ENCODE measurements around the gene PHOX2A. TPM values are rescaled to one million over a fixed set of nuclear protein-coding genes. Genes with fewer than 3 reads are reported as not detected.

The PHOX2A gene
- total RNA-seq, 1 donor from 2014 or later: not detected

DNA sequence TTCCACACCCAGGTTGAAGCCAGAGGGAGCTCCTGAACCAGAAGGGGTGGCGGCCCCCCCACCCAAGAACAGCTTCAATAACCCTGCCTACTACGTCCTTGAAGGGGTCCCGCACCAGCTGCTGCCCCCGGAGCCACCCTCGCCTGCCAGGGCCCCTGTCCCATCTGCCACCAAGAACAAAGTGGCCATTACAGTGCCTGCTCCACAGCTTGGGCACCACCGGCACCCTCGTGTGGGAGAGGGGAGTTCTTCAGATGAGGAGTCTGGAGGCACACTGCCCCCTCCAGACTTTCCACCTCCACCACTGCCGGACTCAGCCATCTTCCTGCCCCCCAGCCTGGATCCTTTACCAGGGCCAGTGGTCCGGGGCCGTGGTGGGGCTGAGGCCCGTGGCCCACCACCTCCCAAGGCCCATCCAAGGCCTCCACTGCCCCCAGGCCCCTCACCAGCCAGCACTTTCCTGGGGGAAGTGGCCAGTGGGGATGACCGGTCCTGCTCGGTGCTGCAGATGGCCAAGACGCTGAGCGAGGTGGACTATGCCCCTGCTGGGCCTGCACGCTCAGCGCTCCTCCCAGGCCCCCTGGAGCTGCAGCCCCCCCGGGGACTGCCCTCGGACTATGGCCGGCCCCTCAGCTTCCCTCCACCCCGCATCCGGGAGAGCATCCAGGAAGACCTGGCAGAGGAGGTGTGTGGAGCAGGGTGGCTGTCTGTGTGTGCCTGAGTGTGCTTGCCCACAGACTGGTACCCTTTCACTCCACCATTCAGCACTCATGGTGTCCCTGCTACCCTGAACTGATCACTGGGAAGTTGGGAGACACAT lies 6.7 kb downstream of the PHOX2A start:
- Histone ChIP-seq H3K27me3 (ENCODE audit: insufficient read depth, low read length) (peaks cover 23% of the 10 kb centered on the region), H3K36me3 (ENCODE audit: insufficient read depth, low read length) (peaks cover 27% of the 10 kb centered on the region), H3K4me2 (ENCODE audit: low read length) (no peak overlapping the region), H4K20me1 (ENCODE audit: insufficient read depth, low read length) (peaks cover 74% of the 10 kb centered on the region), H3K4me3 (ENCODE audit: insufficient read depth, low read depth, low read length) (no peak overlapping the region), H3K79me2 (ENCODE audit: insufficient read depth, low read length) (peaks cover 5% of the 10 kb centered on the region), H3K9ac (ENCODE audit: low read length) (no peak overlapping the region), H2AFZ (ENCODE audit: low read depth, low read length) (no peak overlapping the region), H3K9me3 (ENCODE audit: insufficient read depth, low read depth, low read length) (no peaks in the 10 kb centered on the region), H3K27ac (ENCODE audit: low read depth, low read length) (no peak overlapping the region), H3K4me1 (ENCODE audit: insufficient read depth, low read length) (peaks cover 26% of the 10 kb centered on the region)
- no peak overlapping the region for H3K27ac Mint-ChIP-seq (ENCODE audit: unreplicated experiment)
- TF ChIP-seq EZH2 (IDR thresholded peaks at IDR 0.05; ENCODE audit: insufficient read depth, low read length): no peak
- TF ChIP-seq, protein P1, sequence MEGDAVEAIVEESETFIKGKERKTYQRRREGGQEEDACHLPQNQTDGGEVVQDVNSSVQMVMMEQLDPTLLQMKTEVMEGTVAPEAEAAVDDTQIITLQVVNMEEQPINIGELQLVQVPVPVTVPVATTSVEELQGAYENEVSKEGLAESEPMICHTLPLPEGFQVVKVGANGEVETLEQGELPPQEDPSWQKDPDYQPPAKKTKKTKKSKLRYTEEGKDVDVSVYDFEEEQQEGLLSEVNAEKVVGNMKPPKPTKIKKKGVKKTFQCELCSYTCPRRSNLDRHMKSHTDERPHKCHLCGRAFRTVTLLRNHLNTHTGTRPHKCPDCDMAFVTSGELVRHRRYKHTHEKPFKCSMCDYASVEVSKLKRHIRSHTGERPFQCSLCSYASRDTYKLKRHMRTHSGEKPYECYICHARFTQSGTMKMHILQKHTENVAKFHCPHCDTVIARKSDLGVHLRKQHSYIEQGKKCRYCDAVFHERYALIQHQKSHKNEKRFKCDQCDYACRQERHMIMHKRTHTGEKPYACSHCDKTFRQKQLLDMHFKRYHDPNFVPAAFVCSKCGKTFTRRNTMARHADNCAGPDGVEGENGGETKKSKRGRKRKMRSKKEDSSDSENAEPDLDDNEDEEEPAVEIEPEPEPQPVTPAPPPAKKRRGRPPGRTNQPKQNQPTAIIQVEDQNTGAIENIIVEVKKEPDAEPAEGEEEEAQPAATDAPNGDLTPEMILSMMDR (IDR thresholded peaks at IDR 0.05; ENCODE audit: insufficient read depth, low read depth, low read length): no peak
- H3K9me3 Mint-ChIP-seq (ENCODE audit: unreplicated experiment): peaks cover 5% of the 10 kb centered on the region
- no peak overlapping the region for H3K4me3 Mint-ChIP-seq (ENCODE audit: unreplicated experiment)
- no peak for FAIRE-seq
- peaks cover 21% of the 10 kb centered on the region for H3K27me3 Mint-ChIP-seq (ENCODE audit: low read depth, unreplicated experiment)
- peaks cover 13% of the 10 kb centered on the region for H3K4me1 Mint-ChIP-seq (ENCODE audit: low read depth, unreplicated experiment)
- no peak for DNase-seq (ENCODE audit: low read depth)
- H3K36me3 Mint-ChIP-seq (ENCODE audit: low read depth, unreplicated experiment): peaks cover 24% of the 10 kb centered on the region

DNA sequence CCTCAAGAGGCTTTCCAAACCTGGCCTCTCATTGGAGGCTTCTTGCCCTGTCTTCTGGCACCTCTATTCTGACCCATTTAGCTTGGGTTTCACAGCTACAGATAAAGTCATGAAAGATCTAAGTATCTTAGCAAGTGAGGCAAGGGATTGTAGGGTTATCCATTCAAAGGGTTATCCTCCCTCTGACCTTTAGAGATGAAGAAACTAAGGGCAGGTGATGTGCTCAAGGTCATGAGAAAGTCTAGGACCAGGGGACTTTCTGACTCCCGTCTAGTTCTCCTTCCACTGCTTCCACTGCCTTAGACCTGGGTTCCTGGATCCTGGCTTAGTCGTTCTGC lies 7.2 kb downstream of the PHOX2A start:
- H3K36me3 Mint-ChIP-seq (ENCODE audit: low read depth, unreplicated experiment): peaks cover 25% of the 10 kb centered on the region
- no peak overlapping the region for H2AFZ ChIP-seq (ENCODE audit: low read depth, low read length)
- peaks cover 31% of the 10 kb centered on the region for H3K36me3 ChIP-seq (ENCODE audit: insufficient read depth, low read length)
- H3K9me3 ChIP-seq (ENCODE audit: insufficient read depth, low read depth, low read length): no peaks in the 10 kb centered on the region
- H4K20me1 ChIP-seq (ENCODE audit: insufficient read depth, low read length): peaks cover 80% of the 10 kb centered on the region
- peaks cover 17% of the 10 kb centered on the region for H3K27me3 ChIP-seq (ENCODE audit: insufficient read depth, low read length)
- H3K27ac Mint-ChIP-seq (ENCODE audit: unreplicated experiment): no peak overlapping the region
- peaks cover 5% of the 10 kb centered on the region for H3K79me2 ChIP-seq (ENCODE audit: insufficient read depth, low read length)
- no peak overlapping the region for H3K4me3 ChIP-seq (ENCODE audit: insufficient read depth, low read depth, low read length)
- H3K27me3 Mint-ChIP-seq (ENCODE audit: low read depth, unreplicated experiment): peaks cover 16% of the 10 kb centered on the region
- DNase-seq (ENCODE audit: low read depth) (no peak), FAIRE-seq (no peak)
- H3K4me1 ChIP-seq (ENCODE audit: insufficient read depth, low read length): peaks cover 26% of the 10 kb centered on the region
- H3K9ac ChIP-seq (ENCODE audit: low read length): no peak overlapping the region
- no peak overlapping the region for H3K27ac ChIP-seq (ENCODE audit: low read depth, low read length)
- peaks cover 13% of the 10 kb centered on the region for H3K4me1 Mint-ChIP-seq (ENCODE audit: low read depth, unreplicated experiment)
- no peak for TF ChIP-seq EZH2 (IDR thresholded peaks at IDR 0.05; ENCODE audit: insufficient read depth, low read length)
- TF ChIP-seq, protein P1 (IDR thresholded peaks at IDR 0.05; ENCODE audit: insufficient read depth, low read depth, low read length): no peak
- no peak overlapping the region for H3K4me3 Mint-ChIP-seq (ENCODE audit: unreplicated experiment)
- no peaks in the 10 kb centered on the region for H3K9me3 Mint-ChIP-seq (ENCODE audit: unreplicated experiment)
- H3K4me2 ChIP-seq (ENCODE audit: low read length): no peak overlapping the region

DNA sequence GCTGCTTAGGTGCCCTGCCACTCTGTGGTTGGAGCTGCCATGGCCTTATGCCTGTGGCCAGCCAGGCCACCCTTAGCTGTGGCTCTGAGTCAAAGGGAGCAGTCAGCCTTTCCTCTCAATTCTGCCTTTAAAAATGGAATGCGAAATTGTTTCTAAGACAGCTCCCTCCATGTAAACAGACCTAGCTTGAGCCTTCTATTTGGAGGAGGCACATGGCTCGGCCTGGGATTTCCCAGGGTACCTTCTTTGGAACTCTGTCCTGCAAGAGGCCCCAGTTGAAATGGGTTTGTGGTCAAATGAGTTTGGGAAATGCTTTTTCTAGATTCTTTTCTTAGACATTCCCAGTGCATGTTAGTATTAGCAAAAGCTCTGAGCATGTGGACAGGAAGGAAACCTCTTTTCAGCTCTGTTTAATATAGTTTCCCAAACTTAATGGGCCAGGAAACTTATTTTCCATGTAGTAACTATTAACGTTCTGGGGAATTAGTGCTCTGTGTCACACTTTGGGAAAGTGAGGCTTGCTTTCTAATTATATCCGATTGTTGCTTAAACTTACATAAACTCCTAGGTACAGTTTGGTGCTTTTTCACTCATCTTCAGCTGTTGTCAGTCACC lies 7.8 kb downstream of the PHOX2A start:
- H3K79me2 ChIP-seq (ENCODE audit: insufficient read depth, low read length): peaks cover 7% of the 10 kb centered on the region
- no peak overlapping the region for H3K4me3 Mint-ChIP-seq (ENCODE audit: unreplicated experiment)
- no peak overlapping the region for H3K27ac Mint-ChIP-seq (ENCODE audit: unreplicated experiment)
- H3K27me3 Mint-ChIP-seq (ENCODE audit: low read depth, unreplicated experiment): peaks cover 12% of the 10 kb centered on the region
- H2AFZ ChIP-seq (ENCODE audit: low read depth, low read length): no peak overlapping the region
- peaks cover 13% of the 10 kb centered on the region for H3K4me1 Mint-ChIP-seq (ENCODE audit: low read depth, unreplicated experiment)
- no peak overlapping the region for H3K4me3 ChIP-seq (ENCODE audit: insufficient read depth, low read depth, low read length)
- DNase-seq (ENCODE audit: low read depth) (no peak), FAIRE-seq (no peak)
- H3K27ac ChIP-seq (ENCODE audit: low read depth, low read length): no peak overlapping the region
- H3K4me2 ChIP-seq (ENCODE audit: low read length): no peak overlapping the region
- H3K36me3 ChIP-seq (ENCODE audit: insufficient read depth, low read length): peaks cover 37% of the 10 kb centered on the region
- no peaks in the 10 kb centered on the region for H3K9me3 ChIP-seq (ENCODE audit: insufficient read depth, low read depth, low read length)
- H3K27me3 ChIP-seq (ENCODE audit: insufficient read depth, low read length): peaks cover 14% of the 10 kb centered on the region
- TF ChIP-seq, protein P1 (IDR thresholded peaks at IDR 0.05; ENCODE audit: insufficient read depth, low read depth, low read length): no peak
- TF ChIP-seq EZH2 (IDR thresholded peaks at IDR 0.05; ENCODE audit: insufficient read depth, low read length): no peak
- peaks cover 26% of the 10 kb centered on the region for H3K4me1 ChIP-seq (ENCODE audit: insufficient read depth, low read length)
- no peak overlapping the region for H3K9ac ChIP-seq (ENCODE audit: low read length)
- peaks cover 29% of the 10 kb centered on the region for H3K36me3 Mint-ChIP-seq (ENCODE audit: low read depth, unreplicated experiment)
- H4K20me1 ChIP-seq (ENCODE audit: insufficient read depth, low read length): peaks cover 84% of the 10 kb centered on the region
- H3K9me3 Mint-ChIP-seq (ENCODE audit: unreplicated experiment): no peaks in the 10 kb centered on the region
